MG63 (cell line): ENCODE measurements around the gene PTPRN2. TPM values are rescaled to one million over a fixed set of nuclear protein-coding genes. Genes with fewer than 3 reads are reported as not detected.
"Not testable (repeated sequence)": the region's sequence is repeated elsewhere in the genome, so short reads cannot be mapped to it uniquely, and the experiment has no call there.

Experiments used
- DNase-seq: peaks from one replicate; pipeline ENCODE4 v3.0.0-alpha.2; 2020
- H3K27me3 ChIP-seq: fragments of 250-450 bp; sonication (Bioruptor Pico); 2 replicates; pipeline ENCODE4 v1.5.1; 2020; ENCODE audit warnings: mild to moderate bottlenecking, moderate library complexity
- H3K36me3 ChIP-seq: fragments of 250-450 bp; sonication (Bioruptor Pico); 2 replicates; pipeline ENCODE4 v1.5.1; 2020; ENCODE audit warnings: mild to moderate bottlenecking, moderate library complexity
- H3K4me3 ChIP-seq: fragments of 250-450 bp; sonication (Bioruptor Pico); 2 replicates; pipeline ENCODE4 v1.5.1; 2020; ENCODE audit warnings: mild to moderate bottlenecking, moderate library complexity
- H3K9me3 ChIP-seq: fragments of 250-450 bp; sonication (Bioruptor Pico); 2 replicates; pipeline ENCODE4 v1.5.1; 2020; ENCODE audit warnings: mild to moderate bottlenecking, moderate library complexity
- total RNA-seq: library from RNA; depleted of rRNA; stranded (reverse); fragments of >200 nt; shearing (Covaris generic); gene quantifications from 2 replicates; pipeline ENCODE4 v1.2.3, GENCODE V29; 2014; ENCODE audit warnings: low replicate concordance

PTPRN2 gene
- total RNA-seq, 1 experiment from 2014 or later, result 0.16 TPM

DNA sequence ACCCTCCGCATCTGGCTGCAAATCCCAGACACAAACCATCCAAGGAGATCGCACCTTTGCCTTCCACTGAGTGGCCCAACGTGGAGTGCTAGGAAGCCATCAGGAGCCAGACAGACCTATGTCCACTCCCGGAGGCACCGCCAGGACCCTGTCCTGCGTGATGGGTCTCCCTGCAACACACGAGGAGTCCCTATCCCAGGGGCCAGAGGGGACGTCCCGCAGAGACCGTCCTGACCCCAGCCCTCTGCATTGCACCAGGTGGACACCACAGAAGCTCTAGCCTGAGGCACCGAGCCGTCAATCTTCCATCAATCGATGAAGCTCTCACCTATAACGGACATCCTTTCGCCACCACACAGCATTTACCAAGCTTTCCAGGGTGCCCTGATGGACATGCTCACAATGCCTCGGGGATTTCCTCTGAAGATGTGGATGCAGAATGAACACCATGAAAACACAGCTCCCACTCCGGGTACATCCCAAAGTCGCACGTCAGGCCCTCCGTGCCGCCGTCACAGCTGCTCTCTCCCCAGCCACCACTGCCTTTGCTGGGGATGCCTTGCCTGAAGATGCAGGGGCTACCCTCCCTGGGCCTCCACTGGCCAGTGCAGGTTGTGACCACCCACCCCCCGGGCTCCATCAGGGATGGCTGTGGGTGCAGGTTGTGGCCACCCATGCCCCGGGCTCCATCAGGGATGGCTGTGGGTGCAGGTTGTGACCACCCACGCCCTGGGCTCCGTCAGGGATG is 54.1 kb downstream of the PTPRN2 start:
- Histone ChIP-seq H3K27me3 (no peaks in the 10 kb centered on the region), H3K4me3 (no peak overlapping the region), H3K36me3 (no peaks in the 10 kb centered on the region), H3K9me3 (no peaks in the 10 kb centered on the region)
- DNase-seq, result no peak

DNA sequence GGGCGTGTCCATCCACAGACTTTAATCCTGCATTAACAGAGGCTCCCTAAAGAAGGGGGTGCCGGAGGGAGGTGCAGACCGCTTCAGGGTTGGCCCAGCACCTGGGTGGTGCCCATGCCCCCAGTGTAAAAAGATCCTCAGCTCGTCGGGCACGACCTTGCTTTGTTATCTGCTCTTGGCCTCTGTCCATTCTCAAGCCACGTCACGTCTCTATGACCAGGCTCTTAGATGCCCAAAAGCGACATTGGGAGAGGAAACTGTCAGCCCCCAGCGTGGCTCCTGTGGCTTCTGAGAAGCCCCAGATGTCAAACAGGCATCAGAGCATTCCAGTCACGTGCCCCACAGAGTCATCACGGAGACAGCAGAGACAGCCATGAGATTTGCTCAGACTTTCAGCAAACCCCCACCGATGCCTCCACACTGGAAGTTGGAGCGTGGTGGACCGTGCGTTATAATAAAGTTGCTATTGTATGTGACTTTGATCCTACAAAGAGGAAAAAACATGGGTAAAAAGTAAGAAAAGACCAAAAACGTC is 55.5 kb downstream of the PTPRN2 start:
- Histone ChIP-seq H3K36me3 (no peaks in the 10 kb centered on the region), H3K9me3 (no peaks in the 10 kb centered on the region), H3K27me3 (no peaks in the 10 kb centered on the region), H3K4me3 (no peak overlapping the region)
- no peak for DNase-seq

DNA sequence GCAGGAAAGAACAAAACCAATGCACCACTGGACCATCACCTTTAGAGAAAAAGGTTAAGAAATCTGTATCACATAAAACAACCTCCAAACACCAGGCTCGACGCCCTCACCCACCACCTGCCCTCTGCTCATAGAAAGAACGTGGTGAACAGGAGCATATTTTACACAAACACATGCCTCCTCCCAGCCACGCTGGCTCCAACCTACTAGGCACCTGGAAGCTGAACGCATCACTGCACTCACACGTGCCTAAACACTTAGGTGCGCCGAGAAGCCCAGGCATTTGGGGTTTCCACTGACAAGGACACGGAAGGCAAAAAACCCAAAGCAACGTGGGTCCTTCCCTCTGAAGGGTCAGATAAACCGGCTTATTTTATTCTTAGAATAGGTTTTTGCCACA is 56.0 kb downstream of the PTPRN2 start:
- Histone ChIP-seq H3K4me3 (no peak overlapping the region), H3K27me3 (no peaks in the 10 kb centered on the region), H3K36me3 (no peaks in the 10 kb centered on the region), H3K9me3 (no peaks in the 10 kb centered on the region)
- DNase-seq, result no peak

DNA sequence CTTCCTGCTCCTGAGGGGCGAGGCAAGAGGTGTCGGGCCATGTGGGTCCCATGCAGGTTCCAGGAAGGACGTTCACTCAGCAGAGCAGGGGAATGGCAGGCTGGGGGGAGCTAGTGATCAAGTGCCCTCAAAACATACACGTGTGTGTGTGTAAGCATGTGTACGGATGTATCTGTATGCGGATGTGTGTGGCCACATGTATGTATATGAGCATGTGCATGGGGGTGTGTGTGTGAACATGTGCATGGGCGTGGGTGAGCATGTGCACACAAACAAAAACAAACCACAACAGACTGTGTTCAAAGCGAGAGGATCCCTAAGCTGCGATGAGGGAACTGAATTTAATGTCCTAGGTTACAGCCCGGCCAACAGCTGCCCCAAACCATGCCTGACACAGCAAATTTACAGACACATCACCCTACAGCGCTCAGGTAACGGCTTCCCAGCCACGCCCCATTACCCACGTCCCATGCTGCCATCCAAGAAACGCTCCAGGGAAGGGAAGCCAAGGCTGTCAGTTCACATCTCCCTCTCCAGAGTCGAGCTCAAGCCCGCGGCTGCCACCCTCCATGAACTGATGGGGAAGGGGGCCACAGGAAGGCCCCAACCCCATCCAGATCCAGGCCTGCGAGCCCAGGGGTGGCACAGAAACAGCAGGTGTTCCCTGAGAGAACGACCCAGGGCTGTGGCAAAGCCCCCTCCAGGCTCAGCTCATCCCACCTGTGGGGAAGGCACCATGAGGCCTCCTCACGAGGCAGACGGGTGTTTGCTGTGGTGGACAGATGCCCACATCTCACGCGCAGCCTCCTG is 56.6 kb downstream of the PTPRN2 start:
- DNase-seq, result no peak
- Histone ChIP-seq H3K27me3 (no peaks in the 10 kb centered on the region), H3K9me3 (no peaks in the 10 kb centered on the region), H3K36me3 (no peaks in the 10 kb centered on the region), H3K4me3 (no peak overlapping the region)

DNA sequence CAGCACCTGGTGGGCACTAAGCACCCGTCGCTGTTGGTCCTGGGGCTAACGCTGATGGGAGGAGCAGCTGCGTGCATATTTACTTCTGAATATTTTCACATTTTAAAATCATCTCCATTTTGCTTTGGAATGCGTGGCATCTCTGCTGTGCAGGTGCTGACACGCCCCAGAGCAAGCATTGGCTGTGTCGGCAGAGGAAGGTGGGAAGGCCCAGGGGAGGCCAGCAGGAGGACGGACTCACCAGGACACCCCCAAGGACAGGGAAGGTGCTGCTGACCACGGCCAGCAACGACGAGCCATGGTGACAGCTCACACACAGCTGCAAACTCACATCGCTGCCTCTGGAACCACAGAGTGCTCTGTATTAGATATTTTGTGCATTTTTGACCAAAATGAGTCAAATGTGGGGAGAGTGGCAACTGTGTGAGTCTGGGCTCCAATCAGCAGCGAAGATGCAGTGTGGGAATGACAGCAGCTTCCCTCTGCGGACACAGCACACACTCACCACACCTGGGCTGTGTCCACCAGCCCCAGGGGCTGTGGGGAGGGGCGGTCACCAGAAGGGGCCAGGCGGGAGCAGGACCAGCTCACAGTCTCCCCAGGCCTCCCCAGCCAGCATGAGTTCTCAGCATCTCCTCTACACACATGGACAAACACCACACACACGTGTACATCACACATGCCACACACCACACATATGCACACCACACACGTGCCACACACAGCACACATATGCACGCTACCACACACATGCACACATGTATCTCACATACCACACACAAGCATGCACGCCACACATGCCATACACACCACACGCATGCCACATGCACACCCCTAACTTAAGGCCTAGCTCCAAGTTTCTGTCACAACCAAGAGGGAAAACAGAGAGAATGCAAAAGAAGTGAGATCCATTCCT is 58.2 kb downstream of the PTPRN2 start:
- Histone ChIP-seq H3K36me3 (no peaks in the 10 kb centered on the region), H3K9me3 (no peaks in the 10 kb centered on the region), H3K4me3 (no peak overlapping the region), H3K27me3 (no peaks in the 10 kb centered on the region)
- DNase-seq, result no peak

DNA sequence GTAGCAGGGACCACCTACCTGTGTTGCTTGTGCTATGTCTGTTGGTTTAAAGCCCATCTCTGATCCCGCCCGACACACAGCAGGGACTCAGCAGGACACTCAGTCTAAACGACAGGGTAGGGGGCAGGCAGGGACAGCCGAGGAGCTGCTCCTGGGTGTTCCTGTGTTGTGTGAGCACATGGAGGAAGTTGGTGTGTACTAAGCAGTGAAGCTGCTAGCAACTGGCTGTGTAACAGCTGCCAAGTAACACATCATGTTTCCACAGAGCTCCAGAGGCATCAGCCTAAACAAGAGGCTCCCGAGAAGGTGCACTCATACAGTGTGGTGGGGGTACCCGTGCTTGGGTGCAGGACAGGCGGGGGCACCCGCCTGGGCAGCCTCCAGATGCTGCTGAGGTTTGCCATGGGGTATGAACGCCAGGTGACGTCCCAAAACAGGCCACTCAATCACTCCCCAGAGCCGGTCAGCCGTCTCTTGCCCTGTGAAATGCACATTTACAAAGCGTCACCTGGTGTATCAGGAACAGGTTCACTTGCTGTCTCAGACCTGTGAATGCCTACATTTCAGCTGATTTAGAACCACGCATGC is 59.6 kb downstream of the PTPRN2 start:
- Histone ChIP-seq H3K36me3 (no peaks in the 10 kb centered on the region), H3K4me3 (no peak overlapping the region), H3K9me3 (no peaks in the 10 kb centered on the region), H3K27me3 (no peaks in the 10 kb centered on the region)
- no peak for DNase-seq

DNA sequence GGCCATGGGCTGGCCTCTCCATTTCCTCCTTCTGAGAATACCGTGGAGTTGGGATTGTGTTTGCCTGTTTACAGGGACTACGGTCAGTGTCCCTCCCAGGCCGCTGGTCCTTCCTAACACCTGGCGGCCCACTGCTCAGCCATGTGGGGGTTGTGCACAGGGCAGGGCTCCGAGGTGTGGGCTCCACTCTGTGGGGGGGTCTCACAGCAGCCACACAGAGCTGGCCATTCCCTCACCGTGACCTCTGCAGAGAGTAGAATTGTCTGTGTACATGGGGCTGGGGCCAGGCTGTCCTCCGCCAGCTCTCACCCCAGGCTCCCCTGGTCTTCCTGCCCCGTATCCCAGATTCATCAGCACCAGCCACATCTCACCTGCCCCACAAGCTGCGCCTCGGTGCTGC is 60.1 kb downstream of the PTPRN2 start:
- Histone ChIP-seq H3K4me3 (no peak overlapping the region), H3K9me3 (no peaks in the 10 kb centered on the region), H3K36me3 (no peaks in the 10 kb centered on the region), H3K27me3 (no peaks in the 10 kb centered on the region)
- DNase-seq, result no peak

DNA sequence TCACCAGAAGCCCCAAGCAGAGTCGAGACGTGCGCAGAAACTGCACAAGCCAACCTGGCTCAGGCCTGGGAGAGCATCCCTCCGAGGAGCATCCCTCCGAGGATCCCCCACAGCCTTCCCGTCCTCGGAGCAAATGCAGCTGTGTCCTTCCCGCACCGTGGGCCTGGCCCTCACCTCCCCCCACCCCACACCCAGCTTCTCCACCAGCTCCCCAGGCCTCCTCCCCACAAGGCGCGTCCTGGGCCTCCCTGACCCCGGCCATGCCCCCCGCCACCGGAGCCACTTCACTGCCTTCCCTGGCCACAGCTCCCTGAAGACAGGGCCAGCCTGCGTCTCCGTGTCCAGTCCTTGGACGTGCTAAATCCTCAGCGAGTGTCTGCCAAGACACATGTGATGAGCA is 60.6 kb downstream of the PTPRN2 start:
- DNase-seq, result no peak
- no peaks in the 10 kb centered on the region for H3K36me3 ChIP-seq
- no peak overlapping the region for H3K4me3 ChIP-seq
- no peaks in the 10 kb centered on the region for H3K9me3 ChIP-seq
- H3K27me3 ChIP-seq, result no peaks in the 10 kb centered on the region

DNA sequence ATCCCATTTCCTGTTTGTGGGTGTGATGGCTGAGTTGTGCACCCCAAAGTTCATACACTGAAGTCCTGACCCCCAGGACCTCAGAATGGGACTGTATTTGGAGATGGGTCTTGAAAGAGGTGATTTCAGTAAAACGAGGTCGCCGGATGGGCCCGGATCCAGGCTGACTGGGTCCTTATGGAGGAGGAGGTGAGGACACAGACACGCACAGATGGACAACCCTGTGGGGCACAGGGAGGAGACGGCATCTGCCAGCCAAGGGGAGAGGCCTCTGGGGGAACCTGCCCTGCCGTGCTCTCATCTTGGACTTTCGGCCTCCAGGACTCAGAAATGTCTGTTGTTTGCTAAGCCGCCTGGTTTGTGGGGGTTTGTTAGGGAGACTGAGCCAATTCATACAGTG is 61.1 kb downstream of the PTPRN2 start:
- Histone ChIP-seq H3K9me3 (no peaks in the 10 kb centered on the region), H3K27me3 (no peaks in the 10 kb centered on the region), H3K4me3 (no peak overlapping the region), H3K36me3 (no peaks in the 10 kb centered on the region)
- DNase-seq, result no peak

DNA sequence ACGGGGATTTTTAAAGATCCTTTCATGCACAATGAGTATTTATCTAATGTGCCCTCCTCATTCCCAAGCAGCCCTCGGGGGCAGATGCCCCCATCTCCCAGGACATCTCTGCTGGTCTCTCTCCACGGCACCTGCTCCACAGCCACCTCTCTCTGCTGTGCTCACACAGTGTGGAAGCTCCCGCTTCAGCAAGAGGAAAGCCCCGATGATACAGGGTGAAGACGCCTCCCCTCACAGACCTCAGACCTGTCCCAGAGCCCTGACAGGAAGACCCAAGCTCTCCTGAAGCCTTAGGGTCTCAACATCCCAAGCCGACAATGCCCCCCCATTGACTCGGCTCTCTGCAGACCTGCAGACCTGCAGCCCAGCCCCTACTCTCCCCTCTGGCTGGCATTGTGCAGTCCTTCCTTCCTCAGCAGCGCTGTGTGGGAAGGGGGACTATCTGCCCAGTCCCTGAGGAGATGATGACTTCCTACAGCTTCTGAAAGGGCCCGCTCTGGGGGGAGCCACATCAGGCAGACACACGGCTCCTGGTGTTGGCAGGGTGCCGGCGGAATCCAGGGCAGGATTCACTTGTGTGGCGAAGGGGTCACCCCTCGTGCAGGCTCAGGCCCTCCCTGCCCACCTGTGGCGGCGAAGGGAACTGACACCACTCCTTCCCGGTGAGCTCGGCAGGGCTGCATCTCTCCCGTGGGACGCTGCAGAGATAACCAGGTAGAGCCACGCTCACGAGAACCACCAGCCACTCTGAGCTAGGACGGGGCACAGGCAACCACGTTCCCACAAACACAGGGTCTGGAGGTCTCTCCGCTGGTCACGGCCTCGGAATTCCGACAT is 61.8 kb downstream of the PTPRN2 start:
- H3K9me3 ChIP-seq, result no peaks in the 10 kb centered on the region
- no peak for DNase-seq

DNA sequence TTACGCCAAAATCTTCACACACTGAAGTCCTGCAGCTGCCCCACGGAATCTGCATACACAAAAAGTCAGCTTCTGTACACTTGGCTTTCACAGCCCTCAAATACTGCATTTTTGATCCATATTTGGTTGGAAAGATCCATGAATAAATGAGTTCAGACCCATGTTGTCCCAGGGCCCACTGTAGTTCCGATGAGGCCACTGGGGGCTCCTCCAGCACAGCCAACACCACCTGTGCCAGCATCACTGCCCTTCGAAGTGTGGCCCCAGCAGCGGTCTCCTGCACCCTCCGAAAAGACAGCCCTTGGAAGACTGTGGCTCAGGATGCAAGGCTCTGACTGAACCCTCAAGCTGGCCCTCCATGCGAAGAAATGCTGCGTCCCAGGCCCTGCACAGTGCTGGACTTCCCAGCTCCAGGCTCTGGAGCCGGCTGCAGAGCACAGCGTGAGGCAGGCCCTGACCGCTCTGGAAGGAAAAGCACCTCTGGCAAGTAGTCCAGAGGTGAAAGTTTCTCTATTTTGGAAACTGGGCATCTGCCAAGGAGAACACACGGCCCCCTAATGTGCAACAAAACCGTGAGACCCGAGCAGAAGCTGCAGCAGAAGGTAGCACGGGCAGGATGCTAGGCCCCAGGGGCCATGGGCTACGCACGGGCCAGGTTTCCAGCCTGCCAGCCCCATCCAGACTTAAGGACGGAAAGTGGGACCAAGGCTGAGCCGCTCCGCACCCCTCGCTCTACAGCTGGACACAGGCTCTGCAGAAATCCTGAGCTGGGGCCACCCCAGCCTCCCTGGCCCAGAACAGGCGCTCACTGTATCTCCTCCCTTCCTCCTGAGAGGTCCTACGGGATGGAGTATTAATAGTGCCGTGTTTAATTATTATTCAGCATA is 62.6 kb downstream of the PTPRN2 start:
- no peaks in the 10 kb centered on the region for H3K9me3 ChIP-seq
- H3K36me3 ChIP-seq, result no peaks in the 10 kb centered on the region
- no peaks in the 10 kb centered on the region for H3K27me3 ChIP-seq
- no peak overlapping the region for H3K4me3 ChIP-seq
- no peak for DNase-seq

More for the DNA sequence above, 61.8 kb downstream of the PTPRN2 start:
- no peaks in the 10 kb centered on the region for H3K27me3 ChIP-seq
- no peaks in the 10 kb centered on the region for H3K36me3 ChIP-seq
- no peak overlapping the region for H3K4me3 ChIP-seq

DNA sequence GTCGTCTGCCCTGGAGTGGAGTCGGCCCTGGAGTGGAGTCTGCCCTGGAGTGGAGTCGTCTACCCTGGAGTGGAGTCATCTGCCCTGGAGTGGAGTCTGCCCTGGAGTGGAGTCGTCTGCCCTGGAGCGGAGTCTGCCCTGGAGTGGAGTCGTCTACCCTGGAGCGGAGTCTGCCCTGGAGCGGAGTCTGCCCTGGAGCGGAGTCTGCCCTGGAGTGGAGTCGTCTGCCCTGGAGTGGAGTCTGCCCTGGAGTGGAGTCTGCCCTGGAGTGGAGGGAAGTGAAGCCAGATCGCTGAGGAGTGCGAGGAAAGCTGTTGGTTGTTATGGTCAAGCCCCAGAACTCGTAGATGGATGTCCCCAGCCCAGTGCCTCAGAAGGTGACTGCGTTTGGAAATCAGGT is 63.3 kb downstream of the PTPRN2 start:
- H3K4me3 ChIP-seq, H3K27me3 ChIP-seq, H3K36me3 ChIP-seq, H3K9me3 ChIP-seq: not testable (repeated sequence)
- peak; percentile 8 for DNase-seq

DNA sequence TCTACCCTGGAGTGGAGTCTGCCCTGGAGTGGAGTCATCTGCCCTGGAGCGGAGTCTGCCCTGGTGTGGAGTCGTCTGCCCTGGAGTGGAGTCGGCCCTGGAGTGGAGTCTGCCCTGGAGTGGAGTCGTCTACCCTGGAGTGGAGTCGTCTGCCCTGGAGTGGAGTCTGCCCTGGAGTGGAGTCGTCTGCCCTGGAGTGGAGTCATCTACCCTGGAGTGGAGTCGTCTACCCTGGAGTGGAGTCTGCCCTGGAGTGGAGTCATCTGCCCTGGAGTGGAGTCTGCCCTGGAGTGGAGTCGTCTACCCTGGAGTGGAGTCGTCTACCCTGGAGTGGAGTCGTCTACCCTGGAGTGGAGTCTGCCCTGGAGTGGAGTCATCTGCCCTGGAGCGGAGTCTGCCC is 63.7 kb downstream of the PTPRN2 start:
- DNase-seq, H3K4me3 ChIP-seq, H3K9me3 ChIP-seq, H3K27me3 ChIP-seq, H3K36me3 ChIP-seq: not testable (repeated sequence)

DNA sequence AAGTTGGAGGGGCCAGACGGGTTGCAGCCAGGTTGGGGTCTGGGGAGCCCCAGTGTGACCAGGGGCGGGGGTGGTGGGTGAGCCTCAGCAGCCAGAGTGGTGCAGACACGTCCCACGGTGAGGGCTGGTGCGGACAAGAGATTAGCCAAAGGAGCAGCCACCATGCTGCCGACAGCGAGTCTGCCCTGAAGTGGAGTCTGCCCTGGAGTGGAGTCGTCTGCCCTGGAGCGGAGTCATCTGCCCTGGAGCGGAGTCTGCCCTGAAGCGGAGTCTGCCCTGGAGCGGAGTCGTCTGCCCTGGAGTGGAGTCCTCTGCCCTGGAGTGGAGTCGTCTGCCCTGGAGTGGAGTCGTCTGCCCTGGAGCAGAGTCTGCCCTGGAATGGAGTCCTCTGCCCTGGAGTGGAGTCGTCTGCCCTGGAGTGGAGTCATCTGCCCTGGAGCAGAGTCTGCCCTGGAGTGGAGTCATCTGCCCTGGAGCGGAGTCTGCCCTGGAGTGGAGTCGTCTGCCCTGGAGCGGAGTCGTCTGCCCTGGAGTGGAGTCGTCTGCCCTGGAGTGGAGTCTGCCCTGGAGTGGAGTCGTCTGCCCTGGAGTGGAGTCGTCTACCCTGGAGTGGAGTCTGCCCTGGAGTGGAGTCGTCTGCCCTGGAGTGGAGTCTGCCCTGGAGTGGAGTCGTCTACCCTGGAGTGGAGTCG is 64.3 kb downstream of the PTPRN2 start:
- not testable (repeated sequence) for H3K36me3 ChIP-seq, DNase-seq, H3K4me3 ChIP-seq, H3K9me3 ChIP-seq, H3K27me3 ChIP-seq
